Lower leg skin (tissue), 4 donors: ENCODE results near the gene ZFP57. TPM values are rescaled to one million over a fixed set of nuclear protein-coding genes. Genes with fewer than 3 reads are reported as not detected.

Experiments
- DNase-seq, 2 donors: peaks; one replicate each; pipeline ENCODE4 v3.0.0-alpha.2; 2019; ENCODE audit warnings: low spot score in 2 of 2
- H3K4me3 ChIP-seq: fragments of 200-600 bp; sonication (generic); 2 replicates; pipeline ENCODE4 v1.5.1; 2017; ENCODE audit warnings: mild to moderate bottlenecking, low read depth; ENCODE audit not compliant: poor library complexity, severe bottlenecking
- CTCF ChIP-seq, 3 donors: fragments of 450-650 bp; IDR thresholded peaks; one replicate each; pipeline ENCODE4 v1.5.1; 2016; ENCODE audit warnings: antibody characterized with exemption in 3 of 3, mild to moderate bottlenecking in 3 of 3, moderate library complexity in 2 of 3
- POLR2A ChIP-seq, 2 donors: fragments of 450-650 bp; IDR thresholded peaks; one replicate each; pipeline ENCODE4 v1.6.1; 2016 to 2017; ENCODE audit warnings: antibody characterized with exemption in 2 of 2, mild to moderate bottlenecking in 1 of 2, moderate library complexity in 1 of 2
- WGBS, 2 donors: methylation state at CpG; one replicate each; pipeline ENCODE4 v1.1.5; 2018; 5-methylcytosine and 5-hydroxymethylcytosine counted together
- intact Hi-C: fragments of 100-400 bp; cut with DNase I; formaldehyde crosslinking; loops from one replicate; pipeline ENCODE4 v1.15.0; 2023; ENCODE audit warnings: low total_unique reads
- total RNA-seq, 4 donors: library from RNA; depleted of rRNA; stranded (reverse); fragments of >200 nt; gene quantifications; one replicate each; pipeline ENCODE4 v1.1.0, GENCODE V29; 2016

The ZFP57 gene
- total RNA-seq, 4 donors from 2014 or later: 0.15 to 4.8 (median 2.4) TPM

- no peak for TF ChIP-seq CTCF (IDR thresholded peaks at IDR 0.05)
- no peak for TF ChIP-seq POLR2A (IDR thresholded peaks at IDR 0.05)
- intact Hi-C loops: no loop called here
- 1% methylated on average over 30 to 39 of the region's 51 CpGs for WGBS, 2 donors
- peak overlapping the region; percentile 37 for H3K4me3 ChIP-seq
- peak; percentile 47 to 95 for DNase-seq
Measured at GRCh38 chr6:29627755-29628418, 53.1 kb downstream of the ZFP57 start.

GRCh38 chr6:29626948-29627754 is 53.8 kb downstream of the ZFP57 start:
- 33 to 34% methylated on average over 25 to 26 of the region's 31 CpGs for WGBS, 2 donors
- H3K4me3 ChIP-seq: peak overlapping the region; percentile 10
- intact Hi-C loops: no loop called here
- TF ChIP-seq CTCF (IDR thresholded peaks at IDR 0.05): no peak
- no peak for TF ChIP-seq POLR2A (IDR thresholded peaks at IDR 0.05)
- no peak for DNase-seq

GRCh38 chr6:29625337-29625930 is 55.5 kb downstream of the ZFP57 start:
- WGBS, 2 donors: 67 to 69% methylated on average over 7 of the region's 7 CpGs
- TF ChIP-seq CTCF (IDR thresholded peaks at IDR 0.05) (no peak), POLR2A (IDR thresholded peaks at IDR 0.05) (no peak)
- intact Hi-C loops: no loop called here
- DNase-seq: no peak
- no peak overlapping the region for H3K4me3 ChIP-seq

- intact Hi-C loops: no loop called here
- TF ChIP-seq CTCF (IDR thresholded peaks at IDR 0.05) (no peak), POLR2A (IDR thresholded peaks at IDR 0.05) (no peak)
- no peak overlapping the region for H3K4me3 ChIP-seq
- no peak for DNase-seq
- 86 to 93% methylated on average over 3 of the region's 3 CpGs for WGBS, 2 donors
Measured at GRCh38 chr6:29624520-29624961, 56.4 kb downstream of the ZFP57 start.

Other genes starting within 250 kb of the ZFP57 start
- gene OR10C1, start 241.8 kb downstream of the ZFP57 start, total RNA-seq: not detected
- gene OR11A1, start 224.1 kb downstream of the ZFP57 start, total RNA-seq: not detected
- gene OR2H1, start 224.0 kb downstream of the ZFP57 start, total RNA-seq: not detected
- gene MAS1L, start 193.2 kb downstream of the ZFP57 start, total RNA-seq: not detected
- under 1 TPM in 1 of 4 donors, not detected in 3; 0.36 TPM for gene UBD, start 121.4 kb downstream of the ZFP57 start, total RNA-seq
- gene OR2H2, start 96.0 kb downstream of the ZFP57 start, total RNA-seq: not detected
- 10 to 100 TPM; 15.0 to 49.5 (median 20.6) TPM for gene GABBR1, start 48.0 kb downstream of the ZFP57 start, total RNA-seq
- gene MOG, start 24.1 kb downstream of the ZFP57 start, total RNA-seq: not detected
- gene HLA-F, start 42.3 kb upstream of the ZFP57 start, total RNA-seq: 10 to 100 TPM; 65.9 to 97.8 (median 92.9) TPM
- under 1 TPM in 1 of 4 donors, not detected in 3; 0.29 TPM for gene HLA-G, start 146.7 kb upstream of the ZFP57 start, total RNA-seq